ENCODE results near the gene BICC1. TPM values are rescaled to one million over a fixed set of nuclear protein-coding genes. Genes with fewer than 3 reads are reported as not detected.

Gene BICC1
- total RNA-seq, 1 experiment from 2014 or later, result 0.57 TPM

GRCh38 chr10:58557714-58558113 lies 45.0 kb downstream of the BICC1 start:
- Histone ChIP-seq H3K79me1 (ENCODE audit: insufficient read depth, low read depth, low read length, poor library complexity, severe bottlenecking) (no peaks in the 10 kb centered on the region), H4K20me1 (ENCODE audit: control insufficient read depth, insufficient read depth, insufficient read length) (no peaks in the 10 kb centered on the region), H2BK15ac (ENCODE audit: low read depth, low read length) (no peak overlapping the region), H3K9ac (ENCODE audit: extremely low read depth, insufficient read length, low read length) (no peak overlapping the region), H3K23me2 (ENCODE audit: insufficient read length, low read depth, low read length, poor library complexity, severe bottlenecking) (no peaks in the 10 kb centered on the region), H3K79me2 (ENCODE audit: insufficient read depth, low read length) (no peaks in the 10 kb centered on the region), H2AK5ac (ENCODE audit: insufficient read length, low read length) (no peak overlapping the region), H3K9me3 (ENCODE audit: control insufficient read depth, low read depth, low read length) (no peaks in the 10 kb centered on the region), H3K4me1 (ENCODE audit: insufficient read depth, low read length) (no peaks in the 10 kb centered on the region), H3K4me2 (ENCODE audit: insufficient read depth, insufficient read length, low read length) (no peak overlapping the region), H3K18ac (ENCODE audit: insufficient read length, low read depth, low read length) (no peak overlapping the region), H2BK5ac (ENCODE audit: insufficient read length, low read length) (no peak overlapping the region), H3K56ac (ENCODE audit: insufficient read length, low read depth, low read length) (no peak overlapping the region), H3K27ac (ENCODE audit: insufficient read length, low read depth, low read length) (no peak overlapping the region), H3K4ac (ENCODE audit: low read depth, low read length) (no peak overlapping the region), H4K5ac (ENCODE audit: insufficient read length, low read depth, low read length) (no peak overlapping the region), H2BK20ac (ENCODE audit: low read depth, low read length, poor library complexity, severe bottlenecking) (no peak overlapping the region), H3T11ph (ENCODE audit: low read length) (no peak overlapping the region), H2BK12ac (ENCODE audit: insufficient read length, low read depth, low read length) (no peak overlapping the region), H2BK120ac (ENCODE audit: low read depth, low read length, poor library complexity, severe bottlenecking) (no peak overlapping the region), H4K91ac (ENCODE audit: insufficient read length, low read depth, low read length) (no peak overlapping the region), H3K27me3 (ENCODE audit: insufficient read depth, low read length) (no peaks in the 10 kb centered on the region), H3K14ac (ENCODE audit: insufficient read depth, low read length) (no peak overlapping the region), H4K8ac (replicated peaks; ENCODE audit: insufficient read length, low read depth, low read length) (no peak overlapping the region), H2AFZ (ENCODE audit: low read length) (no peak overlapping the region), H3K23ac (ENCODE audit: insufficient read length, low read depth, low read length) (no peak overlapping the region)
- H3K4me3 Mint-ChIP-seq, result no peak overlapping the region
- H3K27me3 Mint-ChIP-seq (ENCODE audit: low read depth), result no peaks in the 10 kb centered on the region
- H3K9me3 Mint-ChIP-seq, result peaks cover 25 to 27% of the 10 kb centered on the region in 2 experiments
- no peak for TF ChIP-seq CTCF (conservative IDR thresholded peaks at IDR 0.05)
- H3K27ac Mint-ChIP-seq, result no peak overlapping the region
- no CpG with 5 or more reads among the region's 1 CpG for WGBS (ENCODE audit: extremely low coverage, insufficient read length, low lambda C conversion rate)
- H3K36me3 Mint-ChIP-seq (ENCODE audit: insufficient read depth in 1 of 3, low read depth in 3 of 3), result peaks cover 0 to 19% (median 0%) of the 10 kb centered on the region in 3 experiments; a peak in 4 of 7 replicates
- no peaks in the 10 kb centered on the region for H3K4me1 Mint-ChIP-seq
- no peak for DNase-seq

Data from H9 (cell line).